HCT116 (cell line): Measurements from ENCODE around the gene NUP50.

Experiments used
- EZH2 ChIP-seq: fragments of 200-600 bp; sonication (generic); IDR thresholded peaks from 2 replicates; pipeline ENCODE4 v1.6.1; 2017; ENCODE audit warnings: antibody characterized with exemption, mixed run types
- EZH2phosphoT487 ChIP-seq: fragments of 200-600 bp; IDR thresholded peaks from 2 replicates; pipeline ENCODE4 v1.6.1; 2018; ENCODE audit warnings: antibody characterized with exemption, borderline replicate concordance
- JUND ChIP-seq: IDR thresholded peaks from 2 replicates; pipeline ENCODE4 v1.6.1; 2012
- POLR2AphosphoS5 ChIP-seq: IDR thresholded peaks from 2 replicates; pipeline ENCODE4 v1.6.1; 2011; ENCODE audit warnings: mild to moderate bottlenecking, low read depth, low read length, moderate library complexity
- RAD21 ChIP-seq: IDR thresholded peaks from 2 replicates; pipeline ENCODE4 v1.6.1; 2012; ENCODE audit warnings: low read depth, mild to moderate bottlenecking
- TF ChIP-seq, protein P1 (sequence below): IDR thresholded peaks from 2 replicates; pipeline ENCODE4 v1.6.1; 2012
- TF ChIP-seq, protein P2 (sequence below), 3 experiments: fragments of 200-600 bp in 1 of 3; sonication (generic) in 1 of 3; IDR thresholded peaks in 2 of 3; conservative IDR thresholded peaks in 1 of 3; 2 replicates each; pipeline ENCODE4 v1.5.1; 2012 to 2017; ENCODE audit warnings: low read depth in 2 of 3, low read length in 2 of 3, antibody characterized with exemption in 1 of 3, borderline replicate concordance in 1 of 3, control low read depth in 1 of 3, mild to moderate bottlenecking in 1 of 3, mixed read lengths in 1 of 3, mixed run types in 1 of 3, moderate library complexity in 1 of 3; ENCODE audit not compliant: insufficient read depth in 1 of 3

DNA sequence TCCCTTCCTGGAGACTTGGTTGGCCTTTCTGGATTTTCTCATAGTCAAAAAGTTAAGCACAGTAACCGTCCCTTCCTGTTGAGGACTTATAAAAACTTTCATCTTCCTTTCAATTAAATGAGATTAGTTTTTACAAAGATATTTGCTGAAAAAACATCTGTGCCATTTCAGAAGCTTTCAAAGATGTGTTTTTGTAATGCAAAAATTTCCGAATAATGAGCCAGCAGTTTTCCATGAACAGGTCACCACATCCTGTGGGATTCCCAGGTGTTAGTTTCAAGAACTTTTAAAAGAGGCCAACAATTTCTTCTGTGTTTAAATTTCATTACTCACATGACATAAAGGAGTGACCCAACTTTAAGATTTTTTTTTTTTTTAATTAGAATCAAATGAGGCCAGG lies 18.0 kb downstream of the NUP50 start:
- TF ChIP-seq JUND (no peak), EZH2 (no peak), POLR2AphosphoS5 (no peak), EZH2phosphoT487 (no peak), RAD21 (no peak)
- TF ChIP-seq, protein P1, sequence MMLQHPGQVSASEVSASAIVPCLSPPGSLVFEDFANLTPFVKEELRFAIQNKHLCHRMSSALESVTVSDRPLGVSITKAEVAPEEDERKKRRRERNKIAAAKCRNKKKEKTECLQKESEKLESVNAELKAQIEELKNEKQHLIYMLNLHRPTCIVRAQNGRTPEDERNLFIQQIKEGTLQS = no peak
- TF ChIP-seq, protein P2, sequence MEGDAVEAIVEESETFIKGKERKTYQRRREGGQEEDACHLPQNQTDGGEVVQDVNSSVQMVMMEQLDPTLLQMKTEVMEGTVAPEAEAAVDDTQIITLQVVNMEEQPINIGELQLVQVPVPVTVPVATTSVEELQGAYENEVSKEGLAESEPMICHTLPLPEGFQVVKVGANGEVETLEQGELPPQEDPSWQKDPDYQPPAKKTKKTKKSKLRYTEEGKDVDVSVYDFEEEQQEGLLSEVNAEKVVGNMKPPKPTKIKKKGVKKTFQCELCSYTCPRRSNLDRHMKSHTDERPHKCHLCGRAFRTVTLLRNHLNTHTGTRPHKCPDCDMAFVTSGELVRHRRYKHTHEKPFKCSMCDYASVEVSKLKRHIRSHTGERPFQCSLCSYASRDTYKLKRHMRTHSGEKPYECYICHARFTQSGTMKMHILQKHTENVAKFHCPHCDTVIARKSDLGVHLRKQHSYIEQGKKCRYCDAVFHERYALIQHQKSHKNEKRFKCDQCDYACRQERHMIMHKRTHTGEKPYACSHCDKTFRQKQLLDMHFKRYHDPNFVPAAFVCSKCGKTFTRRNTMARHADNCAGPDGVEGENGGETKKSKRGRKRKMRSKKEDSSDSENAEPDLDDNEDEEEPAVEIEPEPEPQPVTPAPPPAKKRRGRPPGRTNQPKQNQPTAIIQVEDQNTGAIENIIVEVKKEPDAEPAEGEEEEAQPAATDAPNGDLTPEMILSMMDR (IDR thresholded peaks at IDR 0.05 in 2 of 3, conservative IDR thresholded peaks at IDR 0.05 in 1 of 3; ENCODE audit: borderline replicate concordance in 1 of 3, insufficient read depth in 1 of 3, low read depth in 2 of 3, low read length in 2 of 3) = no peak
